Right lobe of liver (tissue), 4 donors: ENCODE results near the gene SUGCT.

Source experiments
- POLR2A ChIP-seq: fragments of 450-650 bp; IDR thresholded peaks from one replicate; pipeline ENCODE4 v1.6.1; 2017; ENCODE audit warnings: antibody characterized with exemption, mild to moderate bottlenecking
- TF ChIP-seq, protein P1 (sequence below), 4 donors: fragments of 200-600 bp in 3 of 4; fragments of 450-650 bp in 1 of 4; IDR thresholded peaks; one replicate each; pipeline versions ENCODE4 v1.5.1 to v1.8.0; 2016 to 2022; ENCODE audit warnings: antibody characterized with exemption in 4 of 4, mild to moderate bottlenecking in 2 of 4
- donor health status: DM: no; HTN: no; CAD: no.
- donor health status: DM: no; HTN: no; CAD: no.
- donor health status: DM: no; HTN: yes; CAD: no.

DNA sequence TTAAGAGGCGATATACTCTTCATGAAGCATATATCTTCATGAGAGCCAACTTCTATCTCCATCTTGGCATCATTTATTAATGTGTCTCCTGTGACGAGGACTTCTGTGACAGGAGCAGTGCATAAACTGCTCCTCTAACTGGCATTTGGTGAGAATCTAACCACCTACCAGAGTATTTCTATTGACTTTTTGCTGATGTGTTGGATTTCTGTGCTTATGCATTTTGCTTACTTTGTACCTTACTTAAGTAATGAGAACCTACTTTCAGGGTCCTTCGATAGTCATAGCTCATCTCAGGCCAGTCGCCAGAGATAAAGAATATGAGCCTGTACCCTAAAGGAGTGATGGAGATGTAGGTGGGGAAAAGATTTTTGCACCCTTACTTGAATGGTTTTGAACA lies 265.7 kb downstream of the SUGCT start:
- TF ChIP-seq, protein P1, sequence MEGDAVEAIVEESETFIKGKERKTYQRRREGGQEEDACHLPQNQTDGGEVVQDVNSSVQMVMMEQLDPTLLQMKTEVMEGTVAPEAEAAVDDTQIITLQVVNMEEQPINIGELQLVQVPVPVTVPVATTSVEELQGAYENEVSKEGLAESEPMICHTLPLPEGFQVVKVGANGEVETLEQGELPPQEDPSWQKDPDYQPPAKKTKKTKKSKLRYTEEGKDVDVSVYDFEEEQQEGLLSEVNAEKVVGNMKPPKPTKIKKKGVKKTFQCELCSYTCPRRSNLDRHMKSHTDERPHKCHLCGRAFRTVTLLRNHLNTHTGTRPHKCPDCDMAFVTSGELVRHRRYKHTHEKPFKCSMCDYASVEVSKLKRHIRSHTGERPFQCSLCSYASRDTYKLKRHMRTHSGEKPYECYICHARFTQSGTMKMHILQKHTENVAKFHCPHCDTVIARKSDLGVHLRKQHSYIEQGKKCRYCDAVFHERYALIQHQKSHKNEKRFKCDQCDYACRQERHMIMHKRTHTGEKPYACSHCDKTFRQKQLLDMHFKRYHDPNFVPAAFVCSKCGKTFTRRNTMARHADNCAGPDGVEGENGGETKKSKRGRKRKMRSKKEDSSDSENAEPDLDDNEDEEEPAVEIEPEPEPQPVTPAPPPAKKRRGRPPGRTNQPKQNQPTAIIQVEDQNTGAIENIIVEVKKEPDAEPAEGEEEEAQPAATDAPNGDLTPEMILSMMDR (IDR thresholded peaks at IDR 0.05) = no peak
- TF ChIP-seq POLR2A = no peak
